A549 (cell line): Measurements from ENCODE around the gene CHSY3. TPM values are rescaled to one million over a fixed set of nuclear protein-coding genes. Genes with fewer than 3 reads are reported as not detected.

ENCODE experiments used
- ATAC-seq, 2 experiments: fragments of 200-7000 bp in 1 of 2; fragments of >200 bp in 1 of 2; cut with Nextera tagmentation in 1 of 2; cut with Tn5 transposase in 1 of 2; 3 replicates each; pipeline versions ENCODE4 v1.8.0 to v1.9.1; 2018 to 2020; ENCODE audit warnings: mild to moderate bottlenecking in 1 of 2, moderate library complexity in 1 of 2
- CTCF ChIA-PET: fragments of 300-600 bp; sonication (Branson Sonifier 250); formaldehyde crosslinking; extraction: SDS; loops from one replicate; lab custom pipeline; 2021; ENCODE audit warnings: antibody characterized with exemption, inconsistent platforms; lab: Yijun Ruan, JAX
- POLR2A ChIA-PET: fragments of 350-600 bp; formaldehyde crosslinking; extraction: SDS; loops from one replicate; lab custom pipeline; 2021; ENCODE audit warnings: antibody characterized with exemption, inconsistent platforms; lab: Yijun Ruan, JAX
- DNase-seq, 2 experiments: peaks; one replicate each; pipeline versions ENCODE4 v3.0.0 to v3.0.0-alpha.2; 2011 to 2016; ENCODE audit warnings: low read depth in 1 of 2, low spot score in 1 of 2
- FAIRE-seq: peaks from 2 replicates; lab custom pipeline; 2011; peaks lifted over from hg19 to GRCh38; lab: Jason Lieb, UNC
- H3K27ac ChIP-seq, 2 experiments: fragments of >200 bp; sonication (Bioruptor Twin); formaldehyde crosslinking; 3 replicates each; pipeline ENCODE4 v1.5.1; 2016 to 2017
- H3K4me1 ChIP-seq: fragments of >200 bp; sonication (Bioruptor Twin); formaldehyde crosslinking; 3 replicates; pipeline ENCODE4 v1.6.1; 2016
- H3K4me2 ChIP-seq: fragments of >200 bp; sonication (Bioruptor Twin); formaldehyde crosslinking; 3 replicates; pipeline ENCODE4 v1.6.1; 2016
- H3K4me3 ChIP-seq: fragments of >200 bp; sonication (Bioruptor Twin); formaldehyde crosslinking; 3 replicates; pipeline ENCODE4 v1.5.1; 2016
- H3K9me3 ChIP-seq: fragments of >200 bp; sonication (Bioruptor Twin); formaldehyde crosslinking; 3 replicates; pipeline ENCODE4 v1.6.1; 2016
- CBX8 ChIP-seq: fragments of 200-600 bp; sonication (generic); IDR thresholded peaks from 2 replicates; pipeline ENCODE4 v1.6.1; 2016
- EHMT2 ChIP-seq: fragments of 200-600 bp; sonication (generic); IDR thresholded peaks from 2 replicates; pipeline ENCODE4 v1.6.1; 2016; ENCODE audit warnings: antibody characterized with exemption, low read depth, mild to moderate bottlenecking, moderate library complexity
- FOSL2 ChIP-seq, 2 experiments: fragments of 450-650 bp in 1 of 2; fragments of >200 bp in 1 of 2; sonication (Bioruptor Twin) in 1 of 2; formaldehyde crosslinking; IDR thresholded peaks; 2 replicates each; pipeline versions ENCODE4 v1.5.0 to v1.6.1; 2016 to 2020; ENCODE audit warnings: mild to moderate bottlenecking in 1 of 2, moderate library complexity in 1 of 2
- HOXB5 ChIP-seq: fragments of 250-450 bp; sonication (Bioruptor Pico); IDR thresholded peaks from 2 replicates; pipeline ENCODE4 v1.5.0; 2020; ENCODE audit warnings: mild to moderate bottlenecking, moderate library complexity
- JUN ChIP-seq, 2 experiments: fragments of >200 bp; sonication (Bioruptor Twin); formaldehyde crosslinking; IDR thresholded peaks; 2 replicates in 1 of 2; 3 replicates in 1 of 2; pipeline ENCODE4 v1.6.1; 2016 to 2017
- JUNB ChIP-seq: fragments of >200 bp; sonication (Bioruptor Twin); formaldehyde crosslinking; IDR thresholded peaks from 2 replicates; pipeline ENCODE4 v1.6.1; 2016
- KDM1A ChIP-seq: fragments of 200-600 bp; sonication (generic); IDR thresholded peaks from 2 replicates; pipeline ENCODE4 v1.6.1; 2016; ENCODE audit warnings: low read depth, mild to moderate bottlenecking
- MAZ ChIP-seq: fragments of 150-350 bp; IDR thresholded peaks from 2 replicates; pipeline ENCODE4 v1.6.1; 2014; ENCODE audit warnings: antibody characterized with exemption, low read depth, low read length, borderline replicate concordance
- NFE2L2 ChIP-seq: fragments of 150-350 bp; conservative IDR thresholded peaks from 2 replicates; pipeline ENCODE4 v1.6.1; 2014; ENCODE audit warnings: low read length
- POLR2A ChIP-seq: IDR thresholded peaks from 2 replicates; pipeline ENCODE4 v1.6.1; 2012; ENCODE audit warnings: mild to moderate bottlenecking, low read length
- RAD21 ChIP-seq, 2 experiments: fragments of >200 bp in 1 of 2; sonication (Bioruptor Twin) in 1 of 2; formaldehyde crosslinking in 1 of 2; IDR thresholded peaks in 1 of 2; conservative IDR thresholded peaks in 1 of 2; 2 replicates in 1 of 2; 3 replicates in 1 of 2; pipeline ENCODE4 v1.6.1; 2012 to 2018; ENCODE audit warnings: inconsistent platforms in 1 of 2
- RCOR1 ChIP-seq: fragments of 150-350 bp; IDR thresholded peaks from 2 replicates; pipeline ENCODE4 v1.6.1; 2014; ENCODE audit warnings: antibody characterized with exemption, low read length, low read depth
- SMC3 ChIP-seq: fragments of >200 bp; sonication (Bioruptor Twin); formaldehyde crosslinking; IDR thresholded peaks from 3 replicates; pipeline ENCODE4 v1.6.1; 2018; ENCODE audit warnings: inconsistent platforms
- TFCP2L1 ChIP-seq: fragments of 250-450 bp; sonication (Bioruptor Pico); IDR thresholded peaks from 2 replicates; pipeline ENCODE4 v1.5.0; 2021; ENCODE audit warnings: mild to moderate bottlenecking
- TP53 ChIP-seq: fragments of 250-450 bp; sonication (Bioruptor Pico); IDR thresholded peaks from 2 replicates; pipeline ENCODE4 v1.5.0; 2021; ENCODE audit warnings: mild to moderate bottlenecking, moderate library complexity
- ZC3H11A ChIP-seq: fragments of 450-650 bp; IDR thresholded peaks from 2 replicates; pipeline ENCODE4 v1.6.1; 2014; ENCODE audit warnings: antibody characterized with exemption, mild to moderate bottlenecking
- ZSCAN20 ChIP-seq: fragments of 250-450 bp; sonication (Bioruptor Pico); IDR thresholded peaks from 2 replicates; pipeline ENCODE4 v1.8.0; 2022; ENCODE audit warnings: mild to moderate bottlenecking, moderate library complexity
- WGBS: methylation state at CpG from one replicate; pipeline ENCODE4 v1.1.6; 2017; ENCODE audit errors: missing lambda C conversion rate; 5-methylcytosine and 5-hydroxymethylcytosine counted together
- polyA plus RNA-seq, 4 experiments: library from polyadenylated mRNA; depleted of rRNA in 3 of 4; stranded (reverse); fragments of >200 nt; fragmentation: RNase III in 1 of 4; extraction: RNeasy Plus Mini Kit Qiagen cat#74134 plus additional on column Dnase treatment in 1 of 4; gene quantifications; 2 replicates in 3 of 4; 3 replicates in 1 of 4; pipeline ENCODE4 v1.2.3, GENCODE V29; 2011 to 2017
- TF ChIP-seq, protein P1 (sequence below): fragments of 200-600 bp; sonication (generic); IDR thresholded peaks from 2 replicates; pipeline ENCODE4 v1.6.1; 2016; ENCODE audit warnings: antibody characterized with exemption, mild to moderate bottlenecking, moderate library complexity
- TF ChIP-seq, protein P2 (sequence below): fragments of >200 bp; sonication (Bioruptor Twin); formaldehyde crosslinking; IDR thresholded peaks from 3 replicates; pipeline ENCODE4 v1.5.1; 2016
- TF ChIP-seq, protein P3 (sequence below): fragments of 250-450 bp; sonication (Bioruptor Pico); IDR thresholded peaks from 2 replicates; pipeline ENCODE4 v1.5.0; 2021; ENCODE audit warnings: mild to moderate bottlenecking, moderate library complexity, borderline replicate concordance

The CHSY3 gene
- polyA plus RNA-seq, 2 of the 4 experiments (the other 2 are of a cell fraction), result 0.06 to 0.12 TPM

DNA sequence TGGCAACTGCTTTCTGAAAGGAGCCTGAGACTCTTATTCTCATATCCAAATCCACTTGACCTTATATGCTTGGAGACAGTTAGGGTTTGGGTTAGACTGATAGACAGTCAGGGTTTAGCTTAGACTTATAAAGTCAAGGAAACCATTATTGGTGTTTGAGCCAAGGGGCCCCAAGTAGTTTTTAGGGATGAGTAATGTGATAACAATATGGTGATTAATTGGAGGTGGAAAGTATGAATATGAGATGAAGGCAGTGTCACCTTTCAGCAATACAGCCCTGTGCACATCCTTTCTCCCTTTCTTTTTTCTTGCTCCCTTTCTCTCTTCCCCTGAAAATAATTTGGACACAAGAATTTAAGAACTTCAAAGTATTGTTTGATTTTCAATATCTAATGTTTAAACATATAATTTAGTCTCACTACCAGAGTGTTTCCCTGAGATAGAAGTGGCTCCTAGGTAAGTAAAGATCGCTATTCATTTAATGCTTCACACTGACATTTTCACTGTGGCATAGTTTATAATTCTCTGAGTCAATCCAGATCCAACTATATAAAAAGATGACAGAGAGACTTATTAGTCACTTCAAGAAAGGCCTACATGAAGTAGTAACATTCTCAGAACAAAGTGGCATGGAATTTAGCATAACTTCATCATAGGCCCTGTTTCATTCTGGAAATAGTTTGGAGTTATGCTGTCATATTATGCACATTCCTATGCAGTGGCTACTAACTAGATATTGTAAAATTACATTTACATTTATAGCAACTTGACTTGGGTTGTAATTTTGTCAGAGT, 200.8 kb downstream of the CHSY3 start:
- Histone ChIP-seq H3K9me3 (no peaks in the 10 kb centered on the region), H3K27ac (no peak overlapping the region), H3K4me2 (no peak overlapping the region), H3K4me1 (no peaks in the 10 kb centered on the region), H3K4me3 (no peak overlapping the region)
- POLR2A ChIA-PET, result no interaction called here
- no peak for FAIRE-seq
- no peak for ATAC-seq
- CTCF ChIA-PET, result no interaction called here
- DNase-seq, result no peak
- TF ChIP-seq POLR2A, result no peak
- no peak for TF ChIP-seq TFCP2L1 (CRISPR knock-in tag)
- no peak for TF ChIP-seq EHMT2
- TF ChIP-seq, protein P1, sequence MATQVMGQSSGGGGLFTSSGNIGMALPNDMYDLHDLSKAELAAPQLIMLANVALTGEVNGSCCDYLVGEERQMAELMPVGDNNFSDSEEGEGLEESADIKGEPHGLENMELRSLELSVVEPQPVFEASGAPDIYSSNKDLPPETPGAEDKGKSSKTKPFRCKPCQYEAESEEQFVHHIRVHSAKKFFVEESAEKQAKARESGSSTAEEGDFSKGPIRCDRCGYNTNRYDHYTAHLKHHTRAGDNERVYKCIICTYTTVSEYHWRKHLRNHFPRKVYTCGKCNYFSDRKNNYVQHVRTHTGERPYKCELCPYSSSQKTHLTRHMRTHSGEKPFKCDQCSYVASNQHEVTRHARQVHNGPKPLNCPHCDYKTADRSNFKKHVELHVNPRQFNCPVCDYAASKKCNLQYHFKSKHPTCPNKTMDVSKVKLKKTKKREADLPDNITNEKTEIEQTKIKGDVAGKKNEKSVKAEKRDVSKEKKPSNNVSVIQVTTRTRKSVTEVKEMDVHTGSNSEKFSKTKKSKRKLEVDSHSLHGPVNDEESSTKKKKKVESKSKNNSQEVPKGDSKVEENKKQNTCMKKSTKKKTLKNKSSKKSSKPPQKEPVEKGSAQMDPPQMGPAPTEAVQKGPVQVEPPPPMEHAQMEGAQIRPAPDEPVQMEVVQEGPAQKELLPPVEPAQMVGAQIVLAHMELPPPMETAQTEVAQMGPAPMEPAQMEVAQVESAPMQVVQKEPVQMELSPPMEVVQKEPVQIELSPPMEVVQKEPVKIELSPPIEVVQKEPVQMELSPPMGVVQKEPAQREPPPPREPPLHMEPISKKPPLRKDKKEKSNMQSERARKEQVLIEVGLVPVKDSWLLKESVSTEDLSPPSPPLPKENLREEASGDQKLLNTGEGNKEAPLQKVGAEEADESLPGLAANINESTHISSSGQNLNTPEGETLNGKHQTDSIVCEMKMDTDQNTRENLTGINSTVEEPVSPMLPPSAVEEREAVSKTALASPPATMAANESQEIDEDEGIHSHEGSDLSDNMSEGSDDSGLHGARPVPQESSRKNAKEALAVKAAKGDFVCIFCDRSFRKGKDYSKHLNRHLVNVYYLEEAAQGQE, result no peak
- TF ChIP-seq JUNB, result no peak
- TF ChIP-seq HOXB5 (CRISPR knock-in tag), result no peak
- TF ChIP-seq, all 56 proteins: peak for 0
- 76% methylated on average over 1 of the region's 1 CpG for WGBS

DNA sequence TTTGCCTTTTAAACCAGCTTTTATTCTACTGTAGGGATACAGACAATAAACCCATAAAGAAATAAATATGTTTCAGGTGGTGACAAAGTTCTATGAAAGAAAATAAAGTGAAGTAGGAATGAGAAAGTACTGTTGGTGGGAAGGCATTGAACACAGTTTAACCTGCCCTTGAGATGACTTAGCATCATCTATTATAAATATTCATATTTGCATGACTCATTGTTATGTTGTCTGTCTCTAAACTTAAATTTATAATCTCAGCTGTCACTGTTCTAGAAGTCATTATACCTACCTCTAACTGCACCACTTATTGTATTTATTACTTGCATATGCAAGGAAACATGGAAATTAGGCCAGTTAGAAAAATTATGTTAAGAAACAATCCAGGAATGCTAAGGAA, 202.2 kb downstream of the CHSY3 start:
- ChIA-PET CTCF (no interaction called here), POLR2A (no interaction called here)
- Histone ChIP-seq H3K9me3 (no peaks in the 10 kb centered on the region), H3K4me2 (no peak overlapping the region), H3K4me3 (no peak overlapping the region), H3K27ac (no peak overlapping the region), H3K4me1 (no peaks in the 10 kb centered on the region)
- no peak for FAIRE-seq
- TF ChIP-seq JUN (IDR thresholded peaks at IDR 0.05) (no peak), FOSL2 (IDR thresholded peaks at IDR 0.05) (no peak), FOSL2 (CRISPR knock-in tag; IDR thresholded peaks at IDR 0.05) (peak; percentile 17; the same call in 1 of the 2 replicates)
- no peak for DNase-seq
- no peak for ATAC-seq

DNA sequence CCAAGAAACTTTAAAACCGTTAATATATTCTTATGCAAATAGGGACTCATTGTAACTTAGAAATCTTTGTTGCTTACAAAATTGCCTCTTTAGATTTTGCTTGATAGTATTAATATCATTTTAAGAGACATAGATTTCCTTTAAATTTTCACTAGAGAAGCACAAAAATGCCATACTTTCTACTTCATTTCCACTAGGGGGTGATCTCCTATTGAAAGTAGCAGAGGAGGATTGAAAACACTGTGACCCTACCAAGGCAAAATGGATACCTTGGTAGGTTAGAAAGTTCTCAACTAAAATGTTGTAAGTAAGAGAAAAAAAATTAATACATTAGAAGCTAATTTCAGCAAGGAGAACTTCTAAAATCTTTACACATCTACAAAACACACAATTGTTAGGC, 204.9 kb downstream of the CHSY3 start:
- no peak overlapping the region for H3K27ac ChIP-seq
- DNase-seq (peak; percentile 7 to 50), ATAC-seq (peak in 1 of 2 experiments; percentile 70; a peak in 3 of 6 replicates), FAIRE-seq (no peak)
- ChIA-PET CTCF (interaction anchor here (0.7 to 1.0 kb wide), 4 partner anchors 15 to 1297 kb away, joined by 3 to 5 read pairs (median 3); no protein-coding TSS in a partner anchor), POLR2A (no interaction called here)
- no peak overlapping the region for H3K4me3 ChIP-seq
- H3K4me2 ChIP-seq, result no peak overlapping the region
- H3K4me1 ChIP-seq, result no peaks in the 10 kb centered on the region
- no peaks in the 10 kb centered on the region for H3K9me3 ChIP-seq
- TF ChIP-seq ZSCAN20 (CRISPR knock-in tag) (no peak), SMC3 (peak; percentile 74), NFE2L2 (no peak), RAD21 (conservative IDR thresholded peaks at IDR 0.05 in 1 of 2, IDR thresholded peaks at IDR 0.05 in 1 of 2) (peak; percentile 78 to 81)
- TF ChIP-seq, protein P2, sequence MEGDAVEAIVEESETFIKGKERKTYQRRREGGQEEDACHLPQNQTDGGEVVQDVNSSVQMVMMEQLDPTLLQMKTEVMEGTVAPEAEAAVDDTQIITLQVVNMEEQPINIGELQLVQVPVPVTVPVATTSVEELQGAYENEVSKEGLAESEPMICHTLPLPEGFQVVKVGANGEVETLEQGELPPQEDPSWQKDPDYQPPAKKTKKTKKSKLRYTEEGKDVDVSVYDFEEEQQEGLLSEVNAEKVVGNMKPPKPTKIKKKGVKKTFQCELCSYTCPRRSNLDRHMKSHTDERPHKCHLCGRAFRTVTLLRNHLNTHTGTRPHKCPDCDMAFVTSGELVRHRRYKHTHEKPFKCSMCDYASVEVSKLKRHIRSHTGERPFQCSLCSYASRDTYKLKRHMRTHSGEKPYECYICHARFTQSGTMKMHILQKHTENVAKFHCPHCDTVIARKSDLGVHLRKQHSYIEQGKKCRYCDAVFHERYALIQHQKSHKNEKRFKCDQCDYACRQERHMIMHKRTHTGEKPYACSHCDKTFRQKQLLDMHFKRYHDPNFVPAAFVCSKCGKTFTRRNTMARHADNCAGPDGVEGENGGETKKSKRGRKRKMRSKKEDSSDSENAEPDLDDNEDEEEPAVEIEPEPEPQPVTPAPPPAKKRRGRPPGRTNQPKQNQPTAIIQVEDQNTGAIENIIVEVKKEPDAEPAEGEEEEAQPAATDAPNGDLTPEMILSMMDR, result peak; percentile 76
- 0% methylated on average over 1 of the region's 1 CpG for WGBS

DNA sequence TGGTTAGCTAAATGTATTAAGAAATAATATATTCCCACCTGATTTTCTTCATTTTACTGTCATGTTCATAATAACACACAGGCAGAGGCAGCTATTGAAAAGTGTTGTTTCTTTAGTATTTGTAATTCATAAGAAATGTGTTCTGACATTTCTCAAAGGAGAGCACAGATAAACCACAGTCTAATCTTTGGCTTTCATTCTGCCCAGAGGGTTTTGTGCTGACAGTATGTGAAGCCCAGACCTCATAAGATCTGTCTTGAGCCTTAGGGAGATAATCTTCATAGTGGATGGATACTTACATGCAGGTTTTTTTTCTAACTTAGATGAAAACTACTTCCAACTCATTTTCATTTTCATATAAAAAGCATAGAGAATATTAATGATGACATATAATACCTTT, 206.1 kb downstream of the CHSY3 start:
- Histone ChIP-seq H3K9me3 (no peaks in the 10 kb centered on the region), H3K4me3 (no peak overlapping the region), H3K4me2 (no peak overlapping the region), H3K4me1 (no peaks in the 10 kb centered on the region), H3K27ac (no peak overlapping the region)
- FAIRE-seq (no peak), ATAC-seq (no peak), DNase-seq (no peak)
- ChIA-PET POLR2A (no interaction called here), CTCF (interaction anchor here (1.0 to 1.2 kb wide), 3 partner anchors 435 to 998 kb away, joined by 3 read pairs; no protein-coding TSS in a partner anchor)
- TF ChIP-seq, protein P2, result no peak
- TF ChIP-seq RAD21 (conservative IDR thresholded peaks at IDR 0.05 in 1 of 2, IDR thresholded peaks at IDR 0.05 in 1 of 2) (no peak), TP53 (CRISPR knock-in tag) (no peak), MAZ (no peak), EHMT2 (no peak), KDM1A (no peak), ZC3H11A (no peak), RCOR1 (no peak), CBX8 (no peak), SMC3 (no peak)
- TF ChIP-seq, protein P3, sequence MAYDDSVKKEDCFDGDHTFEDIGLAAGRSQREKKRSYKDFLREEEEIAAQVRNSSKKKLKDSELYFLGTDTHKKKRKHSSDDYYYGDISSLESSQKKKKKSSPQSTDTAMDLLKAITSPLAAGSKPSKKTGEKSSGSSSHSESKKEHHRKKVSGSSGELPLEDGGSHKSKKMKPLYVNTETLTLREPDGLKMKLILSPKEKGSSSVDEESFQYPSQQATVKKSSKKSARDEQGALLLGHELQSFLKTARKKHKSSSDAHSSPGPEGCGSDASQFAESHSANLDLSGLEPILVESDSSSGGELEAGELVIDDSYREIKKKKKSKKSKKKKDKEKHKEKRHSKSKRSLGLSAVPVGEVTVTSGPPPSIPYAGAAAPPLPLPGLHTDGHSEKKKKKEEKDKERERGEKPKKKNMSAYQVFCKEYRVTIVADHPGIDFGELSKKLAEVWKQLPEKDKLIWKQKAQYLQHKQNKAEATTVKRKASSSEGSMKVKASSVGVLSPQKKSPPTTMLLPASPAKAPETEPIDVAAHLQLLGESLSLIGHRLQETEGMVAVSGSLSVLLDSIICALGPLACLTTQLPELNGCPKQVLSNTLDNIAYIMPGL, result no peak
